Heart left ventricle (tissue), 13 donors: Measurements from ENCODE around the gene ZNF343.

ENCODE experiments used
- CTCF ChIP-seq, 12 donors: fragments of 200-600 bp; sonication (generic) in 4 of 12; IDR thresholded peaks; one replicate each; pipeline versions ENCODE4 v1.5.0 to v1.8.0; 2018 to 2022; ENCODE audit warnings: antibody characterized with exemption in 12 of 12, mild to moderate bottlenecking in 5 of 12
- POLR2A ChIP-seq, 2 donors: fragments of 450-650 bp; IDR thresholded peaks; one replicate each; pipeline ENCODE4 v1.6.1; 2017; ENCODE audit warnings: antibody characterized with exemption in 2 of 2, mild to moderate bottlenecking in 2 of 2, moderate library complexity in 2 of 2
- donor health status: ischemic (EF 13 %, LVEDD 7.1; RV severe dilation, severe dysfunction).
- donor health status: DM: no; HTN: yes; CAD: no.
- donor health status: DM: no; HTN: no; CAD: no.
- donor health status: ischemic (EF 25% LVEDD 6.9; RV normal size, moderate dysfunction).
- donor health status: ischemic (EF 25% LVEDD 5.7; RV mildly dilated, moderate dysfunction).
- donor health status: ischemic (EF 35%, LVEDD 5.7; RV mildly dilated, moderate dysfunction).
- donor health status: nonischemic (EF 11% LVEDD 7.7; RV severe dilation, severe dysfunction).
- donor health status: DM: yes; HTN: yes; CAD: no.
- donor health status: PGD.
- donor health status: ischemic (EF 29% LVEDD 5.4; RV normal size, mild dysfunction).
- donor health status: nonischemic (EF 23%, LVEDD 6.1; RV moderate dilation, normal function).

GRCh38 chr20:2470423-2471193 is 38.1 kb downstream of the ZNF343 start, which contains the start of gene SNRPB:
- TF ChIP-seq CTCF (IDR thresholded peaks at IDR 0.05) (no peak), POLR2A (IDR thresholded peaks at IDR 0.05) (peak; percentile 81 to 97)
